ENCODE results near the gene SCAMP2.

The SCAMP2 gene

DNA sequence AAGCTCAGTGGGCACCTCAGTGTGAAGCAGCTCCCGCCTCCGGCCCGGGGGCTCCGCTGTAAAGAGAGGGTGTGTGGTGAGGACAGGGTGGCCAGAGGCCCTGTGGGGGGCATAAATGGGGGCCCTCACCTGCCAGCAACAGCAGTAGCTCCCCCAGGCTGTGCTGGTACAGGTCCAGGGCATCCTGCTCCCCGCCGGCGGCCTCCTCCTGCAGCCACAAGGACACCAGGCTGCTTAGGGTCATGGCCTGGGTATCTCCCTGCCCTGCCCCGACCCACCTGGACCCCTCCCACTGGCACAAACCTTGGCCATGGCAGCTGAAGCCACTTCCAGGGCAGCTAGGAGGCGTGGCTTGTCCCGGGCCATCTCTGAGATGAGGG lies 35.0 kb downstream of the SCAMP2 start:
- Histone ChIP-seq H3K4me3 (ENCODE audit: low read length) (no peak overlapping the region), H4K20me1 (ENCODE audit: insufficient read depth, low read length) (no peaks in the 10 kb centered on the region), H3K79me2 (ENCODE audit: low read length) (peaks cover 13% of the 10 kb centered on the region), H3K4me1 (ENCODE audit: low read length) (peaks cover 10% of the 10 kb centered on the region), H2AFZ (ENCODE audit: low read depth, low read length) (no peak overlapping the region), H3K36me3 (replicated peaks; ENCODE audit: low read depth, low read length) (peaks cover 36% of the 10 kb centered on the region), H3K9me3 (ENCODE audit: insufficient read depth, low read length) (no peaks in the 10 kb centered on the region), H3K27me3 (ENCODE audit: low read depth, low read length) (no peaks in the 10 kb centered on the region), H3K9ac (ENCODE audit: low read length) (no peak overlapping the region), H3K4me2 (ENCODE audit: low read length) (no peak overlapping the region), H3K27ac (ENCODE audit: low read length) (no peak overlapping the region)
- TF ChIP-seq EZH2phosphoT487 (IDR thresholded peaks at IDR 0.05; ENCODE audit: low read depth) (no peak), CTCF (IDR thresholded peaks at IDR 0.05; ENCODE audit: low read depth, low read length) (no peak)

DNA sequence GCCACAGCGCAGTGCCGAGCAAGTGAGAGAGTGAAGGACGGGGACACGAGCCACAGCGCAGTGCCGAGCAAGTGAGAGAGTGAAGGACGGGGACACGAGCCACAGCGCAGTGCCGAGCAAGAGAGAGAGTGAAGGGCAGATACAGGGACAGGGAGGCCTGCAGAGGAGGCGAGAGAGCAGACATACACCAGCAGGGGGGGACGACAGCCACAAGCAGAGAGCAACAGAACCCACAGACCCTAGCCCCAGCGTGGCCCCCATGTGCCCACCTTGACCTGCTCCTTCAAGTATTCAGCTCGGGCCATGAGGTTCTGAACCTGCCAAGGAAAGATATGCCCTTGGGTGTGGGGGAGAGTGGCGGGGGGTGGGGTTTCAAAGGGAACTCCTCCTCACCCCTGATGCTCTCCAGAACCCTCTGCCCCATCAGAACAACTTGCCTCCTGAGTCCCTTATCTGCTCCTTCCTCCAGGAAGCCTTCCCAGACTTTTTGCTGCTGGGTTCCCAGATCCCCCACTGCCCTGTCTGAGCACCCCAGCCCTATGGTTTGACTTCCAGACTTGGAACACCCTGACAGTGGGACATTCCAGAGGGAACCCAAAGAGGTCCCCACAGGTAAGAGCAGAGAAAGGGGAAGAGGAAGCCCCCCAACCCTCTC lies 35.6 kb downstream of the SCAMP2 start:
- Histone ChIP-seq H3K27me3 (ENCODE audit: low read depth, low read length) (no peaks in the 10 kb centered on the region), H3K4me2 (ENCODE audit: low read length) (no peak overlapping the region), H3K4me1 (ENCODE audit: low read length) (peaks cover 15% of the 10 kb centered on the region), H3K79me2 (ENCODE audit: low read length) (peaks cover 11% of the 10 kb centered on the region), H3K27ac (ENCODE audit: low read length) (no peak overlapping the region), H3K9me3 (ENCODE audit: insufficient read depth, low read length) (no peaks in the 10 kb centered on the region), H3K9ac (ENCODE audit: low read length) (no peak overlapping the region), H4K20me1 (ENCODE audit: insufficient read depth, low read length) (no peaks in the 10 kb centered on the region), H3K4me3 (ENCODE audit: low read length) (no peak overlapping the region), H3K36me3 (replicated peaks; ENCODE audit: low read depth, low read length) (peaks cover 36% of the 10 kb centered on the region), H2AFZ (ENCODE audit: low read depth, low read length) (no peak overlapping the region)
- TF ChIP-seq EZH2phosphoT487 (IDR thresholded peaks at IDR 0.05; ENCODE audit: low read depth) (no peak), CTCF (IDR thresholded peaks at IDR 0.05; ENCODE audit: low read depth, low read length) (peak; percentile 20; the same call in 1 of the 2 replicates)

GRCh38 chr15:74836846-74837245 lies 36.3 kb downstream of the SCAMP2 start:
- H3K9me3 ChIP-seq (ENCODE audit: insufficient read depth, low read length) = no peaks in the 10 kb centered on the region
- H4K20me1 ChIP-seq (ENCODE audit: insufficient read depth, low read length) = no peaks in the 10 kb centered on the region
- H3K27me3 ChIP-seq (ENCODE audit: low read depth, low read length) = no peaks in the 10 kb centered on the region
- peaks cover 13% of the 10 kb centered on the region for H3K4me1 ChIP-seq (ENCODE audit: low read length)
- H2AFZ ChIP-seq (ENCODE audit: low read depth, low read length) = no peak overlapping the region
- H3K4me3 ChIP-seq (ENCODE audit: low read length) = no peak overlapping the region
- H3K36me3 ChIP-seq (replicated peaks; ENCODE audit: low read depth, low read length) = peaks cover 35% of the 10 kb centered on the region
- no peak overlapping the region for H3K9ac ChIP-seq (ENCODE audit: low read length)
- H3K4me2 ChIP-seq (ENCODE audit: low read length) = no peak overlapping the region
- H3K79me2 ChIP-seq (ENCODE audit: low read length) = peaks cover 3% of the 10 kb centered on the region
- TF ChIP-seq EZH2phosphoT487 (IDR thresholded peaks at IDR 0.05; ENCODE audit: low read depth) (no peak), CTCF (IDR thresholded peaks at IDR 0.05; ENCODE audit: low read depth, low read length) (no peak)
- no peak overlapping the region for H3K27ac ChIP-seq (ENCODE audit: low read length)

GRCh38 chr15:74835312-74835823 lies 37.8 kb downstream of the SCAMP2 start:
- Histone ChIP-seq H3K4me1 (ENCODE audit: low read length) (peaks cover 13% of the 10 kb centered on the region), H3K4me2 (ENCODE audit: low read length) (no peak overlapping the region), H2AFZ (ENCODE audit: low read depth, low read length) (no peak overlapping the region), H3K4me3 (ENCODE audit: low read length) (no peak overlapping the region), H3K9me3 (ENCODE audit: insufficient read depth, low read length) (no peaks in the 10 kb centered on the region), H3K36me3 (replicated peaks; ENCODE audit: low read depth, low read length) (peaks cover 25% of the 10 kb centered on the region), H3K27ac (ENCODE audit: low read length) (no peak overlapping the region), H3K79me2 (ENCODE audit: low read length) (no peaks in the 10 kb centered on the region), H3K9ac (ENCODE audit: low read length) (no peak overlapping the region), H3K27me3 (ENCODE audit: low read depth, low read length) (no peaks in the 10 kb centered on the region), H4K20me1 (ENCODE audit: insufficient read depth, low read length) (no peaks in the 10 kb centered on the region)
- no peak for TF ChIP-seq EZH2phosphoT487 (IDR thresholded peaks at IDR 0.05; ENCODE audit: low read depth)
- peak; percentile 94 for TF ChIP-seq CTCF (IDR thresholded peaks at IDR 0.05; ENCODE audit: low read depth, low read length)
